OCI-LY7 (cell line): Measurements from ENCODE around the gene PARP2. TPM values are rescaled to one million over a fixed set of nuclear protein-coding genes. Genes with fewer than 3 reads are reported as not detected.
"Not testable (repeated sequence)": the region's sequence is repeated elsewhere in the genome, so short reads cannot be mapped to it uniquely, and the experiment has no call there.

Source experiments
- BruUV-seq: library from RNA; stranded (reverse); fragments of 400-500 nt; replicated peaks from 2 replicates; lab custom pipeline; 2021; lab: Mats Ljungman, UMichigan
- CTCF ChIA-PET: fragments of 300-600 bp; sonication (Branson Sonifier 250); formaldehyde crosslinking; loops from one replicate; lab custom pipeline; 2022; ENCODE audit warnings: antibody characterized with exemption; ENCODE audit not compliant: unreplicated experiment; lab: Charles Lee
- POLR2A ChIA-PET: fragments of 300-600 bp; sonication (Branson Sonifier 250); formaldehyde crosslinking; loops from one replicate; lab custom pipeline; 2022; ENCODE audit warnings: antibody characterized with exemption; lab: Charles Lee
- DNase-seq: peaks from one replicate; pipeline ENCODE4 v3.0.0-alpha.2; 2015; ENCODE audit warnings: low spot score
- H2AFZ ChIP-seq: fragments of 200-600 bp; sonication (generic), shearing (Covaris generic); 2 replicates; pipeline ENCODE4 v1.6.1; 2014; ENCODE audit warnings: mild to moderate bottlenecking, antibody characterized with exemption, low read length, moderate library complexity
- H3K27ac ChIP-seq: fragments of 200-600 bp; sonication (generic); 2 replicates; pipeline ENCODE4 v1.5.1; 2014; ENCODE audit warnings: mixed run types, low read depth, mild to moderate bottlenecking, moderate library complexity, low read length, inconsistent platforms; ENCODE audit not compliant: poor library complexity, severe bottlenecking
- H3K36me3 ChIP-seq: fragments of 200-600 bp; sonication (generic); 2 replicates; pipeline ENCODE4 v1.6.1; 2014; ENCODE audit warnings: mild to moderate bottlenecking, antibody characterized with exemption, low read length, moderate library complexity, mixed read lengths; ENCODE audit not compliant: insufficient read depth
- H3K4me1 ChIP-seq: fragments of 200-600 bp; sonication (generic); 2 replicates; pipeline ENCODE4 v1.5.1; 2014; ENCODE audit warnings: mild to moderate bottlenecking, low read length; ENCODE audit not compliant: insufficient read depth, poor library complexity, severe bottlenecking
- H3K4me2 ChIP-seq: fragments of 200-600 bp; sonication (generic); 2 replicates; pipeline ENCODE4 v1.6.1; 2014; ENCODE audit warnings: mild to moderate bottlenecking, low read length
- H3K4me3 ChIP-seq: fragments of 200-600 bp; sonication (generic); 2 replicates; pipeline ENCODE4 v1.5.1; 2014; ENCODE audit warnings: mild to moderate bottlenecking, low read depth, low read length; ENCODE audit not compliant: poor library complexity, severe bottlenecking
- H3K79me2 ChIP-seq: fragments of 200-600 bp; sonication (generic); 2 replicates; pipeline ENCODE4 v1.6.1; 2016; ENCODE audit warnings: low read depth, mild to moderate bottlenecking, low read length, moderate library complexity, mixed read lengths; ENCODE audit not compliant: insufficient read depth
- H3K9me2 ChIP-seq: fragments of 200-600 bp; sonication (generic); 2 replicates; pipeline ENCODE4 v1.6.1; 2016; ENCODE audit warnings: mild to moderate bottlenecking, low read length, mixed read lengths; ENCODE audit not compliant: insufficient read depth
- H3K9me3 ChIP-seq: fragments of 200-600 bp; sonication (generic); 2 replicates; pipeline ENCODE4 v1.6.1; 2014; ENCODE audit warnings: mild to moderate bottlenecking, mixed run types, low read length, mixed read lengths
- H4K20me1 ChIP-seq: fragments of 200-600 bp; sonication (generic); 2 replicates; pipeline ENCODE4 v1.6.1; 2014; ENCODE audit warnings: mild to moderate bottlenecking, antibody characterized with exemption, low read length, moderate library complexity, mixed read lengths; ENCODE audit not compliant: insufficient read depth
- CTCF ChIP-seq: fragments of 200-600 bp; sonication (generic); conservative IDR thresholded peaks from 2 replicates; pipeline ENCODE4 v1.5.1; 2014; ENCODE audit warnings: mild to moderate bottlenecking, antibody characterized with exemption, low read length, moderate library complexity, mixed read lengths
- EZH2phosphoT487 ChIP-seq: fragments of 200-600 bp; sonication (generic); IDR thresholded peaks from 2 replicates; pipeline ENCODE4 v1.6.1; 2018; ENCODE audit warnings: low read depth, borderline replicate concordance, mild to moderate bottlenecking, mixed run types, antibody characterized with exemption, low read length, moderate library complexity, mixed read lengths
- intact Hi-C: fragments of 100-400 bp; cut with micrococcal nuclease; formaldehyde crosslinking; loops from one replicate; pipeline ENCODE4 v1.10.0; 2022; ENCODE audit not compliant: unreplicated experiment
- total RNA-seq, 2 experiments: library from RNA; depleted of rRNA in 1 of 2; stranded (reverse); fragments of >200 nt in 1 of 2; shearing (Covaris generic) in 1 of 2; gene quantifications; 2 replicates each; pipeline ENCODE4 v1.2.3, GENCODE V29; 2014 to 2022

Gene PARP2
- total RNA-seq, 2 experiments from 2014 or later, result 44.4 to 55.4 TPM

GRCh38 chr14:20333494-20333841 is 10.0 kb upstream of the PARP2 start:
- Histone ChIP-seq H2AFZ (peak overlapping the region; percentile 81), H3K79me2 (peaks cover 57% of the 10 kb centered on the region), H3K27ac (peak overlapping the region; percentile 67), H3K9me3 (no peaks in the 10 kb centered on the region), H3K4me3 (peak overlapping the region; percentile 83), H4K20me1 (peaks cover 6% of the 10 kb centered on the region; the same call in 1 of the 2 replicates), H3K4me2 (peak overlapping the region; percentile 79), H3K9me2 (no peaks in the 10 kb centered on the region), H3K36me3 (peaks cover 23% of the 10 kb centered on the region; the same call in 1 of the 2 replicates), H3K4me1 (peaks cover 47% of the 10 kb centered on the region)
- ChIA-PET CTCF (interaction anchor here (0.6 to 1.8 kb wide), 3 partner anchors 9 to 638 kb away, joined by 4 to 11 read pairs (median 5); partner anchors contain the start of genes PARP2 and PIP4P1), POLR2A (interaction anchor here (0.7 to 2.7 kb wide), 11 partner anchors 9 to 351 kb away, joined by 3 to 73 read pairs (median 4); partner anchors contain the start of genes APEX1, PARP2, PIP4P1 and RNASE4)
- intact Hi-C loops, result loop anchor here (1.0 kb wide), 1 partner anchor 10 kb away; the partner anchor contains the start of gene PARP2
- BruUV-seq, result TSS peak; percentile 96
- no peak for TF ChIP-seq CTCF
- no peak for TF ChIP-seq EZH2phosphoT487
- no peak for DNase-seq

GRCh38 chr14:20334017-20334416 is 9.4 kb upstream of the PARP2 start:
- CTCF ChIA-PET, result interaction anchor here (0.6 kb wide), 1 partner anchor 9 kb away, joined by 3 read pairs; no protein-coding TSS in a partner anchor
- BruUV-seq, result no TSS peak
- POLR2A ChIA-PET, result interaction anchor here (0.9 to 2.7 kb wide), 7 partner anchors 8 to 350 kb away, joined by 3 to 73 read pairs (median 4); partner anchors contain the start of genes APEX1, PARP2, PIP4P1 and RNASE4
- intact Hi-C loops, result no loop called here
- H3K4me2 ChIP-seq, result peak overlapping the region; percentile 79
- no peaks in the 10 kb centered on the region for H3K9me2 ChIP-seq
- DNase-seq, result no peak
- peaks cover 52% of the 10 kb centered on the region for H3K79me2 ChIP-seq
- peaks cover 6% of the 10 kb centered on the region; the same call in 1 of the 2 replicates for H4K20me1 ChIP-seq
- H3K36me3 ChIP-seq, result peaks cover 17% of the 10 kb centered on the region; the same call in 1 of the 2 replicates
- H3K9me3 ChIP-seq, result no peaks in the 10 kb centered on the region
- H3K4me1 ChIP-seq, result peaks cover 42% of the 10 kb centered on the region
- peak overlapping the region; percentile 83 for H3K4me3 ChIP-seq
- peak overlapping the region; percentile 81; the same call in 1 of the 2 replicates for H2AFZ ChIP-seq
- TF ChIP-seq EZH2phosphoT487, result no peak
- H3K27ac ChIP-seq, result peak overlapping the region; percentile 67

GRCh38 chr14:20341032-20341431 is 2.4 kb upstream of the PARP2 start:
- Histone ChIP-seq H3K4me1 (peaks cover 16% of the 10 kb centered on the region), H3K36me3 (peaks cover 13% of the 10 kb centered on the region), H3K79me2 (peaks cover 16% of the 10 kb centered on the region), H3K4me2 (peak overlapping the region; percentile 67), H2AFZ (peak overlapping the region; percentile 98; the same call in 1 of the 2 replicates), H3K4me3 (peak overlapping the region; percentile 81)
- H3K9me3 ChIP-seq, intact Hi-C loops, H3K9me2 ChIP-seq, H4K20me1 ChIP-seq, H3K27ac ChIP-seq, BruUV-seq, DNase-seq: not testable (repeated sequence)
- CTCF ChIA-PET, result interaction anchor here (0.6 kb wide), 1 partner anchor 9 kb away, joined by 3 read pairs; no protein-coding TSS in a partner anchor
- POLR2A ChIA-PET, result interaction anchor here (0.7 to 5.3 kb wide), 11 partner anchors 8 to 148 kb away, joined by 3 to 76 read pairs (median 4); partner anchors contain the start of genes APEX1, CCNB1IP1, PIP4P1 and PNP
